DMS 273 (cell line): ENCODE measurements around the gene CABP4.
A peak's percentile ranks its signal among the peaks of the same experiment; 100 is the strongest.
"Not testable (repeated sequence)": the region's sequence is repeated elsewhere in the genome, so short reads cannot be mapped to it uniquely, and the experiment has no call there.

Experiments used
- DNase-seq: peaks from one replicate; lab custom pipeline; 2025; ENCODE audit not compliant: unreplicated experiment; lab: John Stamatoyannopoulos, UW

CABP4 gene

DNA sequence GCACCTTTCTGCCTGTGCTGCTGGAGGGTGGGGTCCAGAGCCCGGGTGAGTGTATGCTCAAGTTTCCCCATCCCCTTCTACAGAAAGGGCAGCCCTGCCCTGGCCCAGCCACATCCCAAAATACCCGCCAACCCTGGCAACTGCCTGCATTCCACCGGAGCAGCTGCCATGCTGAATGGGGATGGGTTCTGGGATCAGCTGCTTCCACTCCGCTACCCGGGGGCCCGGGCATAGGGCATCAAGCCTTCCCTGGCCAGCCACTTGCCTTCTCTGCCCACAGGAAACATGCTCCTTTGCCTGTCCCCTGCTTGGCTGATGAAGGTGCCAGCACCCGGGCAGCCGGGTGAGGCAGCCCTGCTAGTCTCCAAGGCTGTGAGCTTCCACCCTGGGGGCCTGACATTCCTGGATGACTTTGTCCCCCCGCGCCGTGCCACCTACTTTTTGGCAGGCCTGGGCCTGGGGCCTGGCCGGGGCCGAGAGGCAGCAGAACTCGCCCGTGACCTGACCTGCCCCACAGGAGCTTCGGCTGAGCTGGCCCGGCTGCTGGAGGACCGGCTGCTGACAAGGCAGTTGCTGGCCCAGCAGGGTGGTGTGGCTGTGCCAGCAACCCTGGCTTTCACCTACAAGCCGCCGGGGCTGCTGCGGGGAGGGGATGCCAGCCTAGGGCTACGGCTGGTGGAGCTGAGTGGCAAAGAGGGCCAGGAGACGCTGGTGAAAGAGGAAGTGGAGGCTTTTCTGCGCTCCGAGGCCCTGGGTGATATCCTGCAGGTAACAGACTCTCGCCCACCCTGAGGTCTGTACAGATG lies 36.5 kb upstream of the CABP4 start:
- peak; percentile 82 for DNase-seq

DNA sequence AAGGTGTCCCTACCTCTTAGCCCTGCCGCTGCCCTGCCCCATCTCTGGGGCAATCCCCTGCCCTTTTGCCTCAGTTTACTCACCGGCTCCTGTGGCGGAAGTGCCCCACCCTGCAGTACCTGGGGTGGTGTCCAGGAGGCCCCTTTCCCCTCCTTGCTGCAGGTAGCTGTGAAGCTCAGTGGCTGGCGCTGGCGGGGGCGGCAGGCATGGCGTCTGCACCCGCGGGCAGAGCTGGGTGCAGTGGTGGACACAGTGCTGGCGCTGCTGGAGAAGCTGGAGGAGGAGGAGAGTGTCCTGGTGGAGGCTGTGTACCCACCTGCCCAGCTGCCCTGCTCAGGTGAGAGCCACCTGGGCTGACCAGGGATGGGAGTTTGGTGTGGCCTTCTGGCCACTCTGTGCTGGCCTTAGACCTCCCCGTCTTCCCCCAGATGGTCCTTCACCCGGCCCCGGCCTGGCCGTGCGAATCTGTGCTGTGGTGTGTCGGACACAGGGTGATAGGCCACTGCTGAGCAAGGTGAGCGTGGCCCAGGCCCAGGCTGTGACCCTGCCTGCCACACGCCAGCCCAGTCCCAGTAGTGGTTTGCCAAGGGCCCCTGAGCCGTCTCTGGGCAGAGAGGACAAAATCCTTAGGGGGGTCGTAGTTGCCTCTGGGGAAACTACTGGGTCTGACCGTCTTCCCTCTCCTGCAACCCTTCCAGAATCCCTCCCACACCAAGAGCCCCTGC lies 35.7 kb upstream of the CABP4 start:
- DNase-seq: no peak

DNA sequence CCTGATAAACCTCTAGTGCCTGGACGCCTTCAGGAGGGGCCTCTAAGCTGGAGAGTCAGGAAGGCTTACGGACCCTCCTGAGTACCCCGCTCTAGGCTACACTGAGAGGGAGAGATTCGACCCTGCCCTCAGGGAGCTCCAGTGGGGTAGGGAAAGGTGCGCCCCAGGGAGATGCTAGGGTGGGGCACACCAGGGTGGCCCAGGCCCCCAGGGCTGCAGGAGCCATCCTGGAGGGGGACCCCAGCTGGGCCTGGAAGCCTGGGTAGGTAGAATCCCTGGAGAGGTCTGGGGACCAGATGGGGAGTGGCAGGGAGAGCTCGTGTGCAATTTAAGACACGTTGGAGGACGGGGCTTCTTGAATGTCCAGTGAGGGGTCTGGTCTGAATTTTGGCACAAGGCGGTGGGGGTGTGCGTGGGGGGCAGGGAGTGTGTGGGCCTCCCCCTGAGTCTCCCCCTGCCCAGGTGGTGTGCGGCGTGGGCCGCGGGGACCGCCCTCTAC lies 35.0 kb upstream of the CABP4 start:
- peak; percentile 53 for DNase-seq

DNA sequence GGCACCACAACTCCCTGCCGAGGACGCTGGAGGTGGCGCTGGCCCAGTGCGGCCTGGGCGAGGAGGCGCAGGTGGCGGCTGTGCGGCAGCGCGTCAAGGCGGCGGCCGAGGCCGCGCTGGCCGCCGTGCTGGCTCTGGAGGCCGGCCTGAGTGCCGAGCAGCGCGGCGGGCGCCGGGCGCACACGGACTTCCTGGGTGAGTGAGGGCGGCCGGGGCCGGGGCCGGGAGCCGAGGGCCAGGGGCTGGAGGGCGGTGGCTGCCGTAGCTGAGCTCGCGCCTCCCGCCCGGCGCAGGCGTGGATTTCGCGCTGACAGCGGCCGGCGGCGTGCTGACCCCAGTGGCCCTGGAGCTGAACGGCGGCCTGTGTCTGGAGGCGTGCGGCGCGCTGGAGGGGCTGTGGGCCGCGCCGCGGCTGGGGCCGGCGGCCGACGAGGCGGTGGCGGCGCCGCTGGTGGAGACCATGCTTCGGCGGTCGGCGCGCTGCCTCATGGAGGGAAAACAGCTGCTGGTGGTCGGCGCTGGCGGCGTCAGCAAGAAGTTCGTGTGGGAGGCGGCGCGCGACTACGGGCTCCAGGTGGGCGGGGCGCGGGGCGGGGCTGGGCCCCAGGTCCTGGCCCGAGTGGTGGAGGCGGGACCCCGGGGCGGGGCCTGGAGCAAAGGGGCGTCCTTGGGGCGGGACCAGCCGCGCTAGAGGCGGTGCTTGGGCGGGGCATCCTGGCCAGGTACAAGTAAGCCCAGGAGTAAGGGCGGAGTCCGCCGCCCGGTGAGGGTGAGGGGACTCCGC lies 34.3 kb upstream of the CABP4 start:
- DNase-seq: peak; percentile 93

GRCh38 chr11:67421430-67422031 lies 33.6 kb upstream of the CABP4 start:
- DNase-seq: peak; percentile 58

DNA sequence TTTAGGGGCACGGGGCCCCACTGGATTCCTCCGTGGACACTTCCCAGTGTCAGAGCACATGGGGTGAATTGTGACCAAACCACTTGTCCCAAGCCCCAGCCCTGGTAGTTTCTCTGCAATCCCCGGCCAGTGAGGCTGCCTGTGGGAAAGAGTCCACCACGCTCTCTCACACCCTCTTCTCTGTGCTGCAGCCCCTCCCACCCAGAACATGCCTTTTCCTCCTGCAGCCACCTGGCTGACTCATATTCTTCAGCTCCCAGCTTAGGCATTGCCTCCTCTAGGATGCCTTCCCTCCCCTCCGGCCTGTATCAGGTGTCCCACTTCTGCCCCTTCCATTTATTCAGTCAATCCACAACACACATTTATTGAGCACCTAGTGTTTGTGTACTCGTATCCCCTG lies 32.3 kb upstream of the CABP4 start:
- peak; percentile 43 for DNase-seq

GRCh38 chr11:67423466-67423865 lies 31.7 kb upstream of the CABP4 start:
- no peak for DNase-seq

DNA sequence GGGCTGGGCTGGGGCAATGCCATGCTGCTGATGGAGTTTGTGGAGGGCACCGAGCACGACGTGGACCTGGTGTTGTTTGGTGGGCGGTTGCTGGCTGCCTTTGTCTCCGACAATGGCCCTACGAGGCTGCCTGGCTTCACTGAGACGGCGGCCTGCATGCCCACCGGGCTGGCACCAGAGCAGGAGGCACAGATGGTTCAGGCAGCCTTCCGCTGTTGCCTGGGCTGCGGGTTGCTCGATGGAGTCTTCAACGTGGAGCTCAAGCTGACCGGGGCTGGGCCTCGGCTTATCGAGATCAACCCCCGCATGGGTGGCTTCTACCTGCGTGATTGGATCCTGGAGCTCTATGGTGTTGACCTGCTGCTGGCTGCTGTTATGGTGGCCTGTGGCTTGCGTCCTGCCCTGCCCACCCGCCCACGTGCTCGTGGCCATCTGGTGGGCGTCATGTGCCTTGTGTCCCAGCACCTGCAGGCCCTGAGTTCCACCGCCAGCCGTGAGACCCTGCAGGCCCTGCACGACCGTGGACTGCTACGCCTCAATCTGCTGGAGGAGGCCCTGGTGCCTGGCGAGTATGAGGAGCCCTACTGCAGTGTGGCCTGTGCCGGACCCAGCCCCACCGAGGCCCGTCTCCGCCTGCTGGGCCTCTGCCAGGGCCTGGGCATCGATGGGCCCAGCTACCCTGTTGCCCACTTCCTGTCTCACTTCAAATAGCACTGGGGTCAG lies 31.1 kb upstream of the CABP4 start:
- DNase-seq: no peak

DNA sequence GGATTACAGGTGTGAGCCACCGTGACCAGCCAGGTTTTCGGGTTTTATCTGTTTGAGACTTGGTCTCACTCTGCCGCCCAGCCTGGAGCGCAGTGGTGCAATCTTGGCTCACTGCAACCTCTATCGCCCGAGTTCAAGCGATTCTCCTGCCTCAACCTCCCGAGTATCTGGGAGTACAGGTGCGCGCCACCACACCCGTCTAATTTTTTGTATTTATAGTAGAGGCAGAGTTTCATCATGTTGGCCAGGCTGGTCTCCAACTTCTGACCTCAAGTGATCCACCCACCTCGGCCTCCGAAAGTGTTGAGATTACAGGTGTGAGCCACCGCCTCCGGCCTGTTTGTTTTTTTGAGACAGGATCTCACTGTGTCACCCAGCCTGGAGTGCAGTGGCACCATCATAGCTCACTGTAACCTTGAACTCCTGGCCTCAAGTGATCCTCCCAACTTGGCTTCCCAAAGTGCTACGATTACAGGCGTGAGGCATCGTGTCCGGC lies 27.7 kb upstream of the CABP4 start:
- DNase-seq: not testable (repeated sequence)

DNA sequence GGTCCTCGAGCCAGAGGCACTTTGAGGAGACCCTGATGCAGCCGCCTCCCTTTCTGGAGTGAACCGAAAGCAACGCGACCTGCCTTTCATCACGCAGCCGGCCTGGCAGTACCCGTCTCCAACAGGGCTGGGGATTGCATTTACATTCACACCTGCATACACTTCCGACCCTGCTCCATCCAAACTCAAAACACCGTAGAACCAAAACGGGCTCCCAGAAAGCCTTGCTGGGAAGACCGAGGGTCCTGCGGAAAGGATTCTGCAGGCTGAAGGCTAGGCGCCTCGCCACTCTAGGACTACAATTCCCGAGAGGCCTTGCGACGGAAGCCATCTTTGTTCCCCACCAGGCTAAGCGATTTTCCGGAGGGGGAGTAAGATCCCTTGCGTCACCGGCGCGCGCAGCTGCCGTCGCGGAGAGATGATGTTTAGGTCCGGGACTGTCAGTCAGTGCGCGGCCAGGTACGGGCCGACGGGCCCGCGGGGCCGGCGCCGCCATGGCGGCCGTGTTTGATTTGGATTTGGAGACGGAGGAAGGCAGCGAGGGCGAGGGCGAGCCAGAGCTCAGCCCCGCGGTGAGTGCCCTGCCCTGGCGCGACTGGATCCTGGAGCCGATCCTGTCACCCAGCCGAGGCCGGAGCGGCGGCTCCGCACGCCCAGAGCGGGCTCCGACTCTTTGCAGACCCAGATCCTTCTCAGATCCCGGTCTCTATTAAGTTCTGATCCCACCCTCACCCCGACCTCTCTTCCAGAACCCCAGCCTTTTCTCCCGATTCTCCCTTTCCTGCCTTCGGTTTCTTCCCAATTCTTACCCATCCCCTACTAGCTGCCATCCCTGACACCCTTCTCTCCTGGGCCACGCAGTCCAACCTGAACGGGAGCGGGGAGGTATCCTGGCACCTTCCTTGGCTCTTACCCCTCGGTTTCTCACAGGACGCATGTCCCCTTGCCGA lies 26.8 kb upstream of the CABP4 start, which contains the start of gene RPS6KB2:
TSS of gene RPS6KB2 (plus strand) at position 443 of the 950 bp plus-strand sequence. CDS start at position 495, 52 bp downstream.
- peak; percentile 98 for DNase-seq

DNA sequence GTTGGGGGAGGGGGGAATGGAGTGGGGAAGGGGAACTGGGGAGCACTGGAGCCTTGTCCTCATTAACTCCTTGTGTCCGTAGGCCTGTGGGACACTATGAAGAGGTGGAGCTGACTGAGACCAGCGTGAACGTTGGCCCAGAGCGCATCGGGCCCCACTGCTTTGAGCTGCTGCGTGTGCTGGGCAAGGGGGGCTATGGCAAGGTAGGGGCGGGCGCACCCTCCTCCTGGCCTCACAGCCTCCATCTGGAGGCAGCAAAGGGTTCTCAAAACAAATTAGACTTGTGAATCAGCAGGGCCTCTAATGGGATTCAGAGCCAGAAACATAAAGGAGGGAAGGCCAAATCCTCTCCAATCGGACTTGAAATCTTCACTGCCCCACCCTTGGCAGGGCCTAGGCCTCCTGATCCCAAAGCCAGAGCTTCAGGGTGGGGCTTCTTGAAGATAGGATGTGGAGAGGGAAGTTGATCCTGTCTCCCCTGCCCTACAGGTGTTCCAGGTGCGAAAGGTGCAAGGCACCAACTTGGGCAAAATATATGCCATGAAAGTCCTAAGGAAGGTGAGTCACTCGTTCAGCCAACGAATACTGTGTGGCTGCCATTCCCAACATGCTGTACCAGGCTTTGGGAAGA lies 26.0 kb upstream of the CABP4 start:
- peak; percentile 25 for DNase-seq

GRCh38 chr11:67429722-67430121 lies 25.4 kb upstream of the CABP4 start:
- DNase-seq: no peak

DNA sequence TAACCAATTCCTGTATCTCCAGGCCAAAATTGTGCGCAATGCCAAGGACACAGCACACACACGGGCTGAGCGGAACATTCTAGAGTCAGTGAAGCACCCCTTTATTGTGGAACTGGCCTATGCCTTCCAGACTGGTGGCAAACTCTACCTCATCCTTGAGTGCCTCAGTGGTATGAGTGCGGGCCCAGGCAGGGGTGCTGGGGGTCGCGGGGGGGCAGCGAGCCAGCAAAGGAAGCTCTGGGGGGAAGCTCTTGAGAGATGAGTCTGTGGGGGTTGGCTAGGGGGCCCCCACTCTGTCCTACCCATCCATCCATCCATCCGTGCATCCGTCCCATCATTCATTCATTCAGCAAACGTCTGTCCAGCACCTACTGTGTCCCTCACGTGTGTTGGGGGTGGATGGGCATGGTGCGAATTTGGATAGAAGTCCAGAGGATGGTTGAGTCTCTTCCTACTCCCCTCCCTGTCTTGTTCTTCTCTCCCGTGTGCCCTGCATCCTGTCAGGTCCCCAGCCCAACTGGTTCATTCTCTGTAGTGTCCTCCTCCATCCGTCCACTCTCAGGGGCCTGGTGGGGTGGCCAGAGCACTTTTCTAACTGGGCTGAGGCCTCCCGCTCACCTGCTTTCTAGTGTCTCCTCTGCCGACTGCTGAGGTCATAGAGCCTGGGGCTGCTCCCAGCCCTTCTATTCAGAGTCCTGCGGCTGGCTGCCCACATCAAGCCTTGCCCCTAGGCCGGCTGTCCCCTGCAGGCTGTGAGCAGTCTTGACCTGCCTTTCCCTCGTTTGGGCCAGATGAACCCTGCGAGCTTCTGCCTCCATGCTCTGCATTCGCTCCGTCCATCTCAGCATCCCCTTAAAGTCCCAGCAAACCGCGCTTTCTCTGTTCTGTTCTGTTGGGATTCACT lies 23.6 kb upstream of the CABP4 start:
- no peak for DNase-seq

GRCh38 chr11:67432655-67433349 lies 22.4 kb upstream of the CABP4 start:
- no peak for DNase-seq

DNA sequence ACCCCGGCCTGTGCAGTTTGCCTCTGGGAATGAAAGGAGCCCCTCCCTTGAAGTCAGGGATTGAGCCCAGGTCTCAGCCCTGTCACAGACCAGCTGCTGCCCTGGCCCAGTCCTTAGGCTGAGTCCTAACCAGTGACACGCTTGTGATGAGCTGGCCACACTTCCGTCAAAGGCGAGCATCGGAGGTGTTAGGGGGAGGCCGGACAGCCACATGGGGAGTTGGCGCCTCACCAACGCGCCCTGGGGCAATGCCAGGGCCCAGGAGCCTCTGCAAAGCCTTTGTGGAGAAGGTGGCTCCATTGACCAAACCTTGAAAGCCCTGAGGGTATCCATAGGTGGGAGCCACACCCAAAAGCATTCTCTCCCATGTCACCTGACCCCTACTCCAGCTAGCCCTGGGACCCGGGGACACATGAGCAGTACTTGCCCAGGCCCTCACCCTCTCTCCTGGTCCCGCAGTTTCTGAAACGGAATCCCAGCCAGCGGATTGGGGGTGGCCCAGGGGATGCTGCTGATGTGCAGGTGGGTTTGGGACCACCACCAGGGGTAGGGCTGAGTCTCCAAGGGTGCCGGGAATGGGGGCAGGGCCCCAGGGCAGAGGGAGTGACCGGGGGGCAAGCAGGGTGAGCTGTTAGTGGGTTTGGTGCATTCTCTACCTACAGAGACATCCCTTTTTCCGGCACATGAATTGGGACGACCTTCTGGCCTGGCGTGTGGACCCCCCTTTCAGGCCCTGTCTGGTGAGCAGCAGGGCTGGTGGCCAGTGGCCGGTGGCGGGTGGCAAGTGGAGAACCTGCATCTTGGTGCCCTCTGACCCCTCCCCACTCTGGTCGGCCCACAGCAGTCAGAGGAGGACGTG lies 21.4 kb upstream of the CABP4 start:
- no peak for DNase-seq

- no peak for DNase-seq
Measured at GRCh38 chr11:67434395-67434881, 20.7 kb upstream of the CABP4 start.
